A549 (cell line): ENCODE results near the gene POLD2. TPM values are rescaled to one million over a fixed set of nuclear protein-coding genes. Genes with fewer than 3 reads are reported as not detected.

Experiments
- ATAC-seq, 2 experiments: fragments of 200-7000 bp in 1 of 2; fragments of >200 bp in 1 of 2; cut with Nextera tagmentation in 1 of 2; cut with Tn5 transposase in 1 of 2; 3 replicates each; pipeline versions ENCODE4 v1.8.0 to v1.9.1; 2018 to 2020; ENCODE audit warnings: mild to moderate bottlenecking in 1 of 2, moderate library complexity in 1 of 2
- CTCF ChIA-PET: fragments of 300-600 bp; sonication (Branson Sonifier 250); formaldehyde crosslinking; extraction: SDS; loops from one replicate; lab custom pipeline; 2021; ENCODE audit warnings: antibody characterized with exemption, inconsistent platforms; lab: Yijun Ruan, JAX
- POLR2A ChIA-PET: fragments of 350-600 bp; formaldehyde crosslinking; extraction: SDS; loops from one replicate; lab custom pipeline; 2021; ENCODE audit warnings: antibody characterized with exemption, inconsistent platforms; lab: Yijun Ruan, JAX
- DNase-seq, 2 experiments: peaks; one replicate each; pipeline versions ENCODE4 v3.0.0 to v3.0.0-alpha.2; 2011 to 2016; ENCODE audit warnings: low read depth in 1 of 2, low spot score in 1 of 2
- FAIRE-seq: peaks from 2 replicates; lab custom pipeline; 2011; peaks lifted over from hg19 to GRCh38; lab: Jason Lieb, UNC
- H3K27ac ChIP-seq, 2 experiments: fragments of >200 bp; sonication (Bioruptor Twin); formaldehyde crosslinking; 3 replicates each; pipeline ENCODE4 v1.5.1; 2016 to 2017
- H3K4me1 ChIP-seq: fragments of >200 bp; sonication (Bioruptor Twin); formaldehyde crosslinking; 3 replicates; pipeline ENCODE4 v1.6.1; 2016
- H3K4me2 ChIP-seq: fragments of >200 bp; sonication (Bioruptor Twin); formaldehyde crosslinking; 3 replicates; pipeline ENCODE4 v1.6.1; 2016
- H3K4me3 ChIP-seq: fragments of >200 bp; sonication (Bioruptor Twin); formaldehyde crosslinking; 3 replicates; pipeline ENCODE4 v1.5.1; 2016
- H3K9me3 ChIP-seq: fragments of >200 bp; sonication (Bioruptor Twin); formaldehyde crosslinking; 3 replicates; pipeline ENCODE4 v1.6.1; 2016
- CHD4 ChIP-seq: fragments of 200-600 bp; sonication (generic); IDR thresholded peaks from 2 replicates; pipeline ENCODE4 v1.6.1; 2016; ENCODE audit warnings: antibody characterized with exemption, mild to moderate bottlenecking, borderline replicate concordance
- EHF ChIP-seq: fragments of 250-450 bp; sonication (Bioruptor Pico); IDR thresholded peaks from 2 replicates; pipeline ENCODE4 v1.5.0; 2020; ENCODE audit warnings: mild to moderate bottlenecking
- EHMT2 ChIP-seq: fragments of 200-600 bp; sonication (generic); IDR thresholded peaks from 2 replicates; pipeline ENCODE4 v1.6.1; 2016; ENCODE audit warnings: antibody characterized with exemption, low read depth, mild to moderate bottlenecking, moderate library complexity
- ESRRA ChIP-seq: fragments of 150-350 bp; IDR thresholded peaks from 2 replicates; pipeline ENCODE4 v1.6.1; 2014; ENCODE audit warnings: mild to moderate bottlenecking, low read length, borderline replicate concordance
- FOSL2 ChIP-seq, 2 experiments: fragments of 450-650 bp in 1 of 2; fragments of >200 bp in 1 of 2; sonication (Bioruptor Twin) in 1 of 2; formaldehyde crosslinking; IDR thresholded peaks; 2 replicates each; pipeline versions ENCODE4 v1.5.0 to v1.6.1; 2016 to 2020; ENCODE audit warnings: mild to moderate bottlenecking in 1 of 2, moderate library complexity in 1 of 2
- HES2 ChIP-seq: fragments of >200 bp; sonication (Bioruptor Twin); formaldehyde crosslinking; IDR thresholded peaks from 2 replicates; pipeline ENCODE4 v1.6.1; 2016
- HEYL ChIP-seq: fragments of 250-450 bp; sonication (Bioruptor Pico); IDR thresholded peaks from 2 replicates; pipeline ENCODE4 v1.8.0; 2021; ENCODE audit warnings: mild to moderate bottlenecking, moderate library complexity
- HOXA7 ChIP-seq: fragments of 250-450 bp; sonication (Bioruptor Pico); IDR thresholded peaks from 2 replicates; pipeline ENCODE4 v1.5.0; 2020; ENCODE audit warnings: mild to moderate bottlenecking, moderate library complexity
- HOXB5 ChIP-seq: fragments of 250-450 bp; sonication (Bioruptor Pico); IDR thresholded peaks from 2 replicates; pipeline ENCODE4 v1.5.0; 2020; ENCODE audit warnings: mild to moderate bottlenecking, moderate library complexity
- JUN ChIP-seq, 2 experiments: fragments of >200 bp; sonication (Bioruptor Twin); formaldehyde crosslinking; IDR thresholded peaks; 2 replicates in 1 of 2; 3 replicates in 1 of 2; pipeline ENCODE4 v1.6.1; 2016 to 2017
- KDM5A ChIP-seq: fragments of 200-600 bp; sonication (generic); IDR thresholded peaks from 2 replicates; pipeline ENCODE4 v1.6.1; 2016; ENCODE audit warnings: antibody characterized with exemption, mild to moderate bottlenecking
- NFE2L2 ChIP-seq: fragments of 150-350 bp; conservative IDR thresholded peaks from 2 replicates; pipeline ENCODE4 v1.6.1; 2014; ENCODE audit warnings: low read length
- NR3C1 ChIP-seq: fragments of >200 bp; sonication (Bioruptor Twin); formaldehyde crosslinking; IDR thresholded peaks from 3 replicates; pipeline ENCODE4 v1.6.1; 2017
- PHF8 ChIP-seq: fragments of 200-600 bp; sonication (generic); IDR thresholded peaks from 2 replicates; pipeline ENCODE4 v1.6.1; 2016; ENCODE audit warnings: low read depth, mild to moderate bottlenecking, antibody characterized with exemption, moderate library complexity, borderline replicate concordance
- RFX5 ChIP-seq: fragments of 450-650 bp; IDR thresholded peaks from 2 replicates; pipeline ENCODE4 v1.7.1; 2014; ENCODE audit warnings: antibody characterized with exemption, mild to moderate bottlenecking, moderate library complexity
- SMC3 ChIP-seq: fragments of >200 bp; sonication (Bioruptor Twin); formaldehyde crosslinking; IDR thresholded peaks from 3 replicates; pipeline ENCODE4 v1.6.1; 2018; ENCODE audit warnings: inconsistent platforms
- SREBF2 ChIP-seq: fragments of 450-650 bp; IDR thresholded peaks from 2 replicates; pipeline ENCODE4 v1.6.1; 2014; ENCODE audit warnings: mild to moderate bottlenecking, moderate library complexity
- TFCP2L1 ChIP-seq: fragments of 250-450 bp; sonication (Bioruptor Pico); IDR thresholded peaks from 2 replicates; pipeline ENCODE4 v1.5.0; 2021; ENCODE audit warnings: mild to moderate bottlenecking
- TP53 ChIP-seq: fragments of 250-450 bp; sonication (Bioruptor Pico); IDR thresholded peaks from 2 replicates; pipeline ENCODE4 v1.5.0; 2021; ENCODE audit warnings: mild to moderate bottlenecking, moderate library complexity
- ZNF302 ChIP-seq: fragments of 250-450 bp; sonication (Bioruptor Pico); IDR thresholded peaks from 2 replicates; pipeline ENCODE4 v1.9.0; 2021; ENCODE audit warnings: inconsistent platforms, mild to moderate bottlenecking, moderate library complexity
- ZSCAN20 ChIP-seq: fragments of 250-450 bp; sonication (Bioruptor Pico); IDR thresholded peaks from 2 replicates; pipeline ENCODE4 v1.8.0; 2022; ENCODE audit warnings: mild to moderate bottlenecking, moderate library complexity
- WGBS: methylation state at CpG from one replicate; pipeline ENCODE4 v1.1.6; 2017; ENCODE audit errors: missing lambda C conversion rate; 5-methylcytosine and 5-hydroxymethylcytosine counted together
- polyA plus RNA-seq, 4 experiments: library from polyadenylated mRNA; depleted of rRNA in 3 of 4; stranded (reverse); fragments of >200 nt; fragmentation: RNase III in 1 of 4; extraction: RNeasy Plus Mini Kit Qiagen cat#74134 plus additional on column Dnase treatment in 1 of 4; gene quantifications; 2 replicates in 3 of 4; 3 replicates in 1 of 4; pipeline ENCODE4 v1.2.3, GENCODE V29; 2011 to 2017
- TF ChIP-seq, protein P1 (sequence below): fragments of 250-450 bp; sonication (Bioruptor Pico); IDR thresholded peaks from 2 replicates; pipeline ENCODE4 v1.5.0; 2021; ENCODE audit warnings: mild to moderate bottlenecking, moderate library complexity, borderline replicate concordance

Gene POLD2
- polyA plus RNA-seq, 2 of the 4 experiments (the other 2 are of a cell fraction), result 126 to 138 TPM

GRCh38 chr7:44109991-44110390 lies 13.4 kb downstream of the POLD2 start:
- DNase-seq (no peak), FAIRE-seq (no peak), ATAC-seq (no peak)
- POLR2A ChIA-PET, result no interaction called here
- Histone ChIP-seq H3K9me3 (no peaks in the 10 kb centered on the region), H3K4me1 (peaks cover 9% of the 10 kb centered on the region; the same call in 1 of the 3 replicates), H3K4me3 (no peak overlapping the region), H3K4me2 (no peak overlapping the region), H3K27ac (no peak overlapping the region)
- CTCF ChIA-PET, result interaction anchor here (0.9 kb wide), 1 partner anchor 25 kb away, joined by 3 read pairs; no protein-coding TSS in a partner anchor
- WGBS, result 82% methylated on average over 10 of the region's 18 CpGs
- TF ChIP-seq NR3C1 (no peak), RFX5 (no peak), EHMT2 (no peak), SMC3 (no peak), CHD4 (no peak), JUN (IDR thresholded peaks at IDR 0.05) (no peak), HES2 (no peak), ESRRA (no peak), ZSCAN20 (CRISPR knock-in tag) (no peak), ZNF302 (CRISPR knock-in tag) (no peak), HOXA7 (no peak), SREBF2 (no peak), NFE2L2 (no peak)
- TF ChIP-seq, protein P1, sequence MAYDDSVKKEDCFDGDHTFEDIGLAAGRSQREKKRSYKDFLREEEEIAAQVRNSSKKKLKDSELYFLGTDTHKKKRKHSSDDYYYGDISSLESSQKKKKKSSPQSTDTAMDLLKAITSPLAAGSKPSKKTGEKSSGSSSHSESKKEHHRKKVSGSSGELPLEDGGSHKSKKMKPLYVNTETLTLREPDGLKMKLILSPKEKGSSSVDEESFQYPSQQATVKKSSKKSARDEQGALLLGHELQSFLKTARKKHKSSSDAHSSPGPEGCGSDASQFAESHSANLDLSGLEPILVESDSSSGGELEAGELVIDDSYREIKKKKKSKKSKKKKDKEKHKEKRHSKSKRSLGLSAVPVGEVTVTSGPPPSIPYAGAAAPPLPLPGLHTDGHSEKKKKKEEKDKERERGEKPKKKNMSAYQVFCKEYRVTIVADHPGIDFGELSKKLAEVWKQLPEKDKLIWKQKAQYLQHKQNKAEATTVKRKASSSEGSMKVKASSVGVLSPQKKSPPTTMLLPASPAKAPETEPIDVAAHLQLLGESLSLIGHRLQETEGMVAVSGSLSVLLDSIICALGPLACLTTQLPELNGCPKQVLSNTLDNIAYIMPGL, result no peak

DNA sequence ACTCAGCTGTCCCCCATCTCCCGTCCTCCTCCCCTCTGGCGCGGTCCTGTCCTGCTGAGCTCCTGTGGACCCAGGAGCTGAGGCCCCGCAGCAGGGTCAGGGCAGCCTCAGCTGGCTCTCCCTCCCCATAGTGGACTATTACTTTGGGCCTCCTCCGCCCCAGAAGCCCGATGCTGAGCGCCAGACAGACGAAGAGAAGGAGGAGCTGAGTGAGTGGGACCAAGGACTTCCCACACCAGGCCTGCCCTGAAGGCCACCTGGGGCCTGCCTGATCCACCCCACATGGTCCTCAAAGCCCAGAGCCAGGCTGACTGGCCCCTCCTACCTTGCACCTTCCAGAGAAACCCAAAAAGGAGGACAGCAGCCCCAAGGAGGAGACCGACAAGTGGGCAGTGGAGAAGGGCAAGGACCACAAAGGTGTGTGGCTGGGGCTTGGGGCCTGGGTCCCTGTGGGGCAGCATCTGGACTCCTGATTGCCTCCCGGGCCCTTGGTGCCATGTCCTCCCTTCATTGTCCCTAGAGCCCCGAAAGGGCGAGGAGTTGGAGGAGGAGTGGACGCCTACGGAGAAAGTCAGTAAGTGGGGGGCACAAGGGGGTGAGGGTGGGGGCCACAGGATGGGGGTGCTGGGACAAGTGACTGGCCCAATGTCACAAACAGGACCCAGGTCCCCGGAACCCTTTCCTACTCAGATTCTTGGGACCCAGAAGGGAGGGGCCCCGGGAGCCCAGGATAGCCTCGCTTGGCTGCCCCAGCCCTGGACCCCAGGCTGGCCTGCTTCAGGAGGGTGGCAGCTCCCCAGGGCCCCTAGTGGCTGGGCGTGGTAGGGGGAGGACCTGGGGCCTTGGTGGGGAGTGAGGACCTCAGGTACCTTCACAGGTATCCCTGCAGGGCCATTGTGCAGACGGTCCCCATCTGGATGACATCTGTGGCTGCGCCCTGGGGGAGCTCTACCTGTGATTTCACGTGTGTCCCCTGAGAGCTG lies 14.3 kb downstream of the POLD2 start:
- H3K4me1 ChIP-seq, result peaks cover 13% of the 10 kb centered on the region; the same call in 1 of the 3 replicates
- ATAC-seq (peak in 1 of 2 experiments; percentile 8; a peak in 1 of 6 replicates), DNase-seq (no peak), FAIRE-seq (no peak)
- 76% methylated on average over 12 of the region's 21 CpGs for WGBS
- no peak overlapping the region for H3K27ac ChIP-seq
- H3K4me2 ChIP-seq, result no peak overlapping the region
- POLR2A ChIA-PET, result no interaction called here
- CTCF ChIA-PET, result no interaction called here
- no peak overlapping the region for H3K4me3 ChIP-seq
- no peak for TF ChIP-seq HOXA7
- TF ChIP-seq KDM5A, result no peak
- TF ChIP-seq HEYL (CRISPR knock-in tag), result no peak
- no peak for TF ChIP-seq EHF
- no peak for TF ChIP-seq EHMT2
- TF ChIP-seq TP53 (CRISPR knock-in tag), result no peak
- TF ChIP-seq PHF8, result no peak
- TF ChIP-seq HOXB5 (CRISPR knock-in tag), result no peak
- TF ChIP-seq FOSL2 (IDR thresholded peaks at IDR 0.05), result no peak
- no peak for TF ChIP-seq FOSL2 (CRISPR knock-in tag; IDR thresholded peaks at IDR 0.05)
- TF ChIP-seq TFCP2L1 (CRISPR knock-in tag), result no peak
- H3K9me3 ChIP-seq, result no peaks in the 10 kb centered on the region
